Smooth muscle cell (in vitro differentiated cells): ENCODE measurements around the gene RGS6. TPM values are rescaled to one million over a fixed set of nuclear protein-coding genes. Genes with fewer than 3 reads are reported as not detected.

Experiments
- DNase-seq: peaks from one replicate; lab custom pipeline; 2025; ENCODE audit not compliant: unreplicated experiment; lab: John Stamatoyannopoulos, UW
- H2AFZ ChIP-seq: fragments of 200-600 bp; sonication (generic); 2 replicates; pipeline ENCODE4 v1.6.0; 2016; ENCODE audit warnings: antibody characterized with exemption, low read depth, mild to moderate bottlenecking
- H3F3A ChIP-seq: fragments of 200-600 bp; sonication (generic); 2 replicates; pipeline ENCODE4 v1.6.0; 2017; ENCODE audit warnings: antibody characterized with exemption, low read depth
- H3K27ac ChIP-seq: fragments of 200-600 bp; sonication (generic); 2 replicates; pipeline ENCODE4 v1.5.1; 2016; ENCODE audit warnings: low read depth, mild to moderate bottlenecking
- H3K27me3 ChIP-seq: fragments of 200-600 bp; sonication (generic); 2 replicates; pipeline ENCODE4 v1.6.1; 2016; ENCODE audit warnings: low read depth, mild to moderate bottlenecking
- H3K36me3 ChIP-seq: fragments of 200-600 bp; sonication (generic); 2 replicates; pipeline ENCODE4 v1.5.1; 2016; ENCODE audit warnings: low read depth
- H3K4me1 ChIP-seq: fragments of 200-600 bp; sonication (generic); 2 replicates; pipeline ENCODE4 v1.5.1; 2016; ENCODE audit warnings: low read depth
- H3K4me2 ChIP-seq: fragments of 200-600 bp; sonication (generic); 2 replicates; pipeline ENCODE4 v1.6.0; 2016; ENCODE audit warnings: mild to moderate bottlenecking
- H3K4me3 ChIP-seq: fragments of 200-600 bp; sonication (generic); 2 replicates; pipeline ENCODE4 v1.5.1; 2016; ENCODE audit warnings: mild to moderate bottlenecking
- H3K79me2 ChIP-seq: fragments of 200-600 bp; sonication (generic); 2 replicates; pipeline ENCODE4 v1.6.0; 2016; ENCODE audit warnings: low read depth, mild to moderate bottlenecking
- H3K9ac ChIP-seq: fragments of 200-600 bp; sonication (generic); 2 replicates; pipeline ENCODE4 v1.6.0; 2016; ENCODE audit warnings: low read depth
- H3K9me3 ChIP-seq: fragments of 200-600 bp; sonication (generic); replicated peaks from 2 replicates; pipeline ENCODE4 v1.5.1; 2016; ENCODE audit warnings: low read depth
- H4K20me1 ChIP-seq: fragments of 200-600 bp; sonication (generic); 2 replicates; pipeline ENCODE4 v1.6.0; 2016; ENCODE audit warnings: low read depth
- WGBS: methylation state at CpG from one replicate; pipeline ENCODE4 v1.1.7; 2016; ENCODE audit warnings: low lambda C conversion rate; 5-methylcytosine and 5-hydroxymethylcytosine counted together
- polyA plus RNA-seq: library from polyadenylated mRNA; unstranded; fragments of >200 nt; fragmentation: Nextera tagmentation; extraction: Ambion mirVana; gene quantifications from 2 replicates; pipeline ENCODE4 v1.2.1, GENCODE V29; 2016
- total RNA-seq: library from RNA; depleted of rRNA; stranded (reverse); fragments of >200 nt; gene quantifications from 2 replicates; pipeline ENCODE4 v1.2.3, GENCODE V29; 2014
- TF ChIP-seq, protein P1 (sequence below): fragments of 200-600 bp; sonication (generic); IDR thresholded peaks from 2 replicates; pipeline ENCODE4 v1.5.1; 2017; ENCODE audit warnings: borderline replicate concordance, mild to moderate bottlenecking, antibody characterized with exemption; ENCODE audit not compliant: insufficient read depth, poor library complexity, severe bottlenecking

RGS6 gene
- total and polyA plus RNA-seq, 2 experiments from 2014 or later = 0.40 TPM; not detected in 1

DNA sequence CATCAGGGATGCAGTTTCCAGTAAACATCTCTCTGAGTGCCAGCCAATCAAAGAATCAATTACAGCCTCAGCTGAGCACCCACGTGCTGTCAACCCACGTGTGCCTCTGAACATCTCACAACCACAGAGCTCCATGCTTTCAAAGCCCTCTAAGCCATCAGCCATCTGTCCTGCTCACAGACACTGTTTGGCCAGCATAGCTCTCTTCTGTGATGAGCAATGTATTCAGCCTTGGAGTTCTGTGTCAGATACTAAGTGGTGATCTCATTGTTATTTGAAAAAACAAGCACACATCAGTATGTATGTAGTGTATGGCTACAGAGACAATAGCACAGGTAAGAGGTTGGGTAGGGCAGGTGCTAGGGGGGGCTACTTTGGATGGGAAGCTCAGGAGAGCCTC lies 94.3 kb downstream of the RGS6 start:
- Histone ChIP-seq H3K9ac (no peak overlapping the region), H3K4me2 (no peak overlapping the region), H3K79me2 (no peaks in the 10 kb centered on the region), H3K27me3 (no peaks in the 10 kb centered on the region), H3K9me3 (no peaks in the 10 kb centered on the region), H3K4me3 (no peak overlapping the region), H3K4me1 (no peaks in the 10 kb centered on the region), H4K20me1 (no peaks in the 10 kb centered on the region), H3F3A (no peaks in the 10 kb centered on the region), H3K27ac (no peak overlapping the region), H2AFZ (no peak overlapping the region), H3K36me3 (no peaks in the 10 kb centered on the region)
- 35% methylated on average over 2 of the region's 2 CpGs for WGBS
- no peak for DNase-seq
- TF ChIP-seq, protein P1, sequence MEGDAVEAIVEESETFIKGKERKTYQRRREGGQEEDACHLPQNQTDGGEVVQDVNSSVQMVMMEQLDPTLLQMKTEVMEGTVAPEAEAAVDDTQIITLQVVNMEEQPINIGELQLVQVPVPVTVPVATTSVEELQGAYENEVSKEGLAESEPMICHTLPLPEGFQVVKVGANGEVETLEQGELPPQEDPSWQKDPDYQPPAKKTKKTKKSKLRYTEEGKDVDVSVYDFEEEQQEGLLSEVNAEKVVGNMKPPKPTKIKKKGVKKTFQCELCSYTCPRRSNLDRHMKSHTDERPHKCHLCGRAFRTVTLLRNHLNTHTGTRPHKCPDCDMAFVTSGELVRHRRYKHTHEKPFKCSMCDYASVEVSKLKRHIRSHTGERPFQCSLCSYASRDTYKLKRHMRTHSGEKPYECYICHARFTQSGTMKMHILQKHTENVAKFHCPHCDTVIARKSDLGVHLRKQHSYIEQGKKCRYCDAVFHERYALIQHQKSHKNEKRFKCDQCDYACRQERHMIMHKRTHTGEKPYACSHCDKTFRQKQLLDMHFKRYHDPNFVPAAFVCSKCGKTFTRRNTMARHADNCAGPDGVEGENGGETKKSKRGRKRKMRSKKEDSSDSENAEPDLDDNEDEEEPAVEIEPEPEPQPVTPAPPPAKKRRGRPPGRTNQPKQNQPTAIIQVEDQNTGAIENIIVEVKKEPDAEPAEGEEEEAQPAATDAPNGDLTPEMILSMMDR = no peak

DNA sequence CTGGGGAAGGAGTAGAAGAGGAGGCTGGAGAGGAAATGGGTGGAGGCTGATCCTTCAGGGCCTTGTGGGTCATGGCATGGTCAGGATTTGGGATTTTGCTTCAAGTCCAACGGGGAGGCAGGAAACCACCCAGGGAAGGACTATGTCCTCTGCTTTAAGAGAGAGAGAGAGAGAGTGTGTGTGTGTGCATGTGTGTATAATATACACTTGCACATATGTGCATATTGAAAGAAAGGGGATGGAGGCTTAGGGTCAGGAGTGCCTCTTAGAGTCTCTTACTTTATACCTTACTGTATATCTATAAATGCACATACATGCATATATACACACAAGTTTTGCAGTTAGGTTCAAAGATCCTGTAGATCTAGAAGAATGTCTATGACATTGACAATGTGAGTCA lies 94.8 kb downstream of the RGS6 start:
- 33% methylated on average over 1 of the region's 1 CpG for WGBS
- Histone ChIP-seq H3K36me3 (no peaks in the 10 kb centered on the region), H3K4me2 (no peak overlapping the region), H3K27me3 (no peaks in the 10 kb centered on the region), H3K27ac (no peak overlapping the region), H3K9ac (no peak overlapping the region), H3K79me2 (no peaks in the 10 kb centered on the region), H2AFZ (no peak overlapping the region), H3K9me3 (no peaks in the 10 kb centered on the region), H4K20me1 (no peaks in the 10 kb centered on the region), H3K4me1 (no peaks in the 10 kb centered on the region), H3K4me3 (no peak overlapping the region), H3F3A (no peaks in the 10 kb centered on the region)
- TF ChIP-seq, protein P1 = no peak
- no peak for DNase-seq

DNA sequence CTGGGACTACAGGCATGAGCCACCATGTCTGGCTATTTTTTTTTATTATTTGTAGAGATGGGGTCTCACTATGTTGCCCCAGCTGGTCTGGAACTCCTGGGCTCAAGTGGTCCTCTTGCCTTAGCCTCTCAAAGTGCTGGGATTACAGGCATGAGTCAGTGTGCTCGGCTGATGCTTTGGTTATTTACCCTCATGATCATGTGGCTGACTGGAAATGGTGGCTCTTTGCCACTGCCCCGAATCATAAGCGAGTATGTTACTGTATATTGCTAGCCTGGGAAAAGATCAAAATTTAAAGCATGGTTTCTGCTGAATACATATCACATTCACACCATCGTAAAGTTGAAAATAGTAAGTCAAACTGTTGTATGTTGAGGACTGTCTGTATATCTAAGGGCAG lies 101.1 kb downstream of the RGS6 start:
- no peaks in the 10 kb centered on the region for H3K36me3 ChIP-seq
- H4K20me1 ChIP-seq = no peaks in the 10 kb centered on the region
- WGBS = 77% methylated on average over 4 of the region's 4 CpGs
- no peaks in the 10 kb centered on the region for H3K79me2 ChIP-seq
- no peak overlapping the region for H2AFZ ChIP-seq
- no peak overlapping the region for H3K9ac ChIP-seq
- no peaks in the 10 kb centered on the region for H3F3A ChIP-seq
- TF ChIP-seq, protein P1 = no peak
- H3K4me2 ChIP-seq = no peak overlapping the region
- H3K27me3 ChIP-seq = no peaks in the 10 kb centered on the region
- H3K4me1 ChIP-seq = no peaks in the 10 kb centered on the region
- DNase-seq = no peak
- H3K9me3 ChIP-seq = no peaks in the 10 kb centered on the region
- no peak overlapping the region for H3K27ac ChIP-seq
- no peak overlapping the region for H3K4me3 ChIP-seq

DNA sequence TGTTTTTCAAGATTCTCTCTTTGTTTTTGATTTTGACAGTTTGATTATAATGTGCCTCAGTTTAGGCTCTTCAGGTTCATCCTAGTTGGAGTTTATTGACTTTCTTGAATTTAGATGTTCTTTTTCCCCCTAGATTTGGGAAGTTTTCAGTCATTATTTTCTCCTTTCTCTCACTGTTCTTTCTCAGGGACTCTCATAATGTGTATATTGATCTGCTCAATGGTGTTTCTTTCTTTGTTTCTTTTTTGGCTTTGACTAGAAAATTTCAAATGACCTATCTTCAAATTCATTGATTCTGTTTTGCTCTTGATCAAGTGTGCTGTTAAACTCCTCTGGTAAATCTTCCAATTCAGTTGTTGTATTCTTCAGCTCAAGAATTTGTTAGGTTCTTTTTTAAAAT lies 108.3 kb downstream of the RGS6 start:
- Histone ChIP-seq H3F3A (no peaks in the 10 kb centered on the region), H3K36me3 (no peaks in the 10 kb centered on the region), H4K20me1 (no peaks in the 10 kb centered on the region), H3K4me3 (no peak overlapping the region), H3K79me2 (no peaks in the 10 kb centered on the region), H3K9me3 (no peaks in the 10 kb centered on the region), H3K27ac (no peak overlapping the region), H3K27me3 (no peaks in the 10 kb centered on the region), H3K9ac (no peak overlapping the region), H3K4me1 (no peaks in the 10 kb centered on the region), H2AFZ (no peak overlapping the region), H3K4me2 (no peak overlapping the region)
- TF ChIP-seq, protein P1 = no peak
- DNase-seq = no peak
